HEK293T (cell line): Measurements from ENCODE around the gene FBXO31.

Experiments
- CTCF ChIA-PET: fragments of 350-600 bp; formaldehyde crosslinking; extraction: SDS; loops from one replicate; lab custom pipeline; 2021; ENCODE audit warnings: antibody characterized with exemption, inconsistent platforms; lab: Yijun Ruan, JAX
- POLR2A ChIA-PET: fragments of 350-600 bp; formaldehyde crosslinking; extraction: SDS; loops from one replicate; lab custom pipeline; 2020; ENCODE audit warnings: antibody characterized with exemption, inconsistent platforms; lab: Yijun Ruan, JAX
- DNase-seq: peaks from one replicate; pipeline ENCODE4 v3.0.0; 2012; ENCODE audit warnings: mixed read lengths; ENCODE audit errors: extremely low spot score
- ARNT ChIP-seq: fragments of 450-650 bp; IDR thresholded peaks from 2 replicates; pipeline ENCODE4 v1.6.1; 2017; ENCODE audit warnings: mild to moderate bottlenecking
- BHLHE40 ChIP-seq: fragments of 450-650 bp; IDR thresholded peaks from 2 replicates; pipeline ENCODE4 v1.6.1; 2016; ENCODE audit warnings: mild to moderate bottlenecking, moderate library complexity, borderline replicate concordance
- CTBP1 ChIP-seq: fragments of 450-650 bp; IDR thresholded peaks from 2 replicates; pipeline ENCODE4 v1.6.1; 2016; ENCODE audit warnings: borderline replicate concordance
- ELF4 ChIP-seq: fragments of 450-650 bp; IDR thresholded peaks from 2 replicates; pipeline ENCODE4 v1.6.1; 2017; ENCODE audit warnings: antibody characterized with exemption
- FOXA1 ChIP-seq: fragments of 450-650 bp; IDR thresholded peaks from 2 replicates; pipeline ENCODE4 v1.6.1; 2016; ENCODE audit warnings: mild to moderate bottlenecking
- FOXK2 ChIP-seq: fragments of 450-650 bp; IDR thresholded peaks from 2 replicates; pipeline ENCODE4 v1.6.1; 2016; ENCODE audit warnings: mild to moderate bottlenecking
- FOXM1 ChIP-seq: fragments of 450-650 bp; IDR thresholded peaks from 2 replicates; pipeline ENCODE4 v1.6.1; 2017; ENCODE audit warnings: mild to moderate bottlenecking, borderline replicate concordance
- HDGF ChIP-seq: fragments of 450-650 bp; IDR thresholded peaks from 2 replicates; pipeline ENCODE4 v1.6.1; 2017; ENCODE audit warnings: antibody characterized with exemption, borderline replicate concordance
- L3MBTL2 ChIP-seq: fragments of 450-650 bp; conservative IDR thresholded peaks from 2 replicates; pipeline ENCODE4 v1.6.1; 2016; ENCODE audit warnings: mild to moderate bottlenecking
- LEF1 ChIP-seq: fragments of 450-650 bp; IDR thresholded peaks from 2 replicates; pipeline ENCODE4 v1.6.1; 2017; ENCODE audit warnings: mild to moderate bottlenecking, borderline replicate concordance
- NFRKB ChIP-seq: fragments of 450-650 bp; IDR thresholded peaks from 2 replicates; pipeline ENCODE4 v1.6.1; 2016; ENCODE audit warnings: mild to moderate bottlenecking, moderate library complexity
- SP1 ChIP-seq: fragments of 450-650 bp; IDR thresholded peaks from 2 replicates; pipeline ENCODE4 v1.6.1; 2017
- SUZ12 ChIP-seq: fragments of 450-650 bp; IDR thresholded peaks from 2 replicates; pipeline ENCODE4 v1.6.1; 2016; ENCODE audit warnings: mild to moderate bottlenecking
- TARDBP ChIP-seq: fragments of 450-650 bp; IDR thresholded peaks from 2 replicates; pipeline ENCODE4 v1.6.1; 2016
- ZNF384 ChIP-seq: fragments of 450-650 bp; IDR thresholded peaks from 2 replicates; pipeline ENCODE4 v1.6.1; 2016
- TF ChIP-seq, protein P1 (sequence below): fragments of 450-650 bp; IDR thresholded peaks from 2 replicates; pipeline ENCODE4 v1.6.1; 2016

The FBXO31 gene

DNA sequence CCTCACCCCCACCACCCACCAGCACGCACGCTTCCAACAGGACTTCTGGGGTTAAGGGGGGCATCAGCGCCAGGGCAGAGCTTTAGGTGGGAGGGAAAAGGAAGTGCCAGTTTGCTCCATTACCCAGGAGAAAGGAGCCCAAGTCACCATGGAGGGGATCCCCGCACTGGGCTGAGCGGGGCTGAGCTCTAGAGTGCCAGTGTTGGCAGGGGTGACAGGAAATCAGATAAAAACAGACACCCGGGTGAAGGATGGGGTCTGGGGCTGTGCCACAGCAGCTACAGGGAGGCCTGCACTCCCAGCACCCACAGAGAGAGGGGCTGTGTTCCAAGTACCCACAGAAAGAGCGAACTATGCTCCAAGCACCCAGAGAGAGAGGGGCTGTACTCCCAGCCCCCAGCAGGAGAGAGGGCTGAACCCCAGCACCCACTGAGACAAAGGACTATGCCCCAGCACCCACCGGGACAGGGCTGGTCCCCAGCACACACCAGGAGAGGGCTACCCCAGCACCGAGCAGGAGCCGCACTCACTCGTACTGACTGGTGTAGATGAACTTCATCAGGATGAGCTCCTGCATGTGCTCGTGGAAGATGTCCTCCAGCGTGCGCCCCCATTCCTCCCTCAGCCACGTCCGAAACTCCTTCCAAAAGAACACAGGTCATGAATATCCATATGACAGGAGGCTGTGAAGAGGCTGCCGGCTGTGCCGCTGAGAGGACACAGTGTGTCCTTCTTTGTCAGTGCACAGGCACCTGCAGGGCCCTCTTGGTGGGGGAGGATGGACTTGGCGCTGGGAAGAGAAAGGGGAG is 47.7 kb downstream of the FBXO31 start:
- CTCF ChIA-PET, result no interaction called here
- no peak for DNase-seq
- POLR2A ChIA-PET, result no interaction called here
- TF ChIP-seq HDGF (no peak), FOXK2 (no peak), FOXA1 (no peak), L3MBTL2 (no peak), ZNF384 (no peak), SUZ12 (no peak), LEF1 (no peak), TARDBP (no peak)
- TF ChIP-seq, protein P1, sequence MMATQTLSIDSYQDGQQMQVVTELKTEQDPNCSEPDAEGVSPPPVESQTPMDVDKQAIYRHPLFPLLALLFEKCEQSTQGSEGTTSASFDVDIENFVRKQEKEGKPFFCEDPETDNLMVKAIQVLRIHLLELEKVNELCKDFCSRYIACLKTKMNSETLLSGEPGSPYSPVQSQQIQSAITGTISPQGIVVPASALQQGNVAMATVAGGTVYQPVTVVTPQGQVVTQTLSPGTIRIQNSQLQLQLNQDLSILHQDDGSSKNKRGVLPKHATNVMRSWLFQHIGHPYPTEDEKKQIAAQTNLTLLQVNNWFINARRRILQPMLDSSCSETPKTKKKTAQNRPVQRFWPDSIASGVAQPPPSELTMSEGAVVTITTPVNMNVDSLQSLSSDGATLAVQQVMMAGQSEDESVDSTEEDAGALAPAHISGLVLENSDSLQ, result no peak

DNA sequence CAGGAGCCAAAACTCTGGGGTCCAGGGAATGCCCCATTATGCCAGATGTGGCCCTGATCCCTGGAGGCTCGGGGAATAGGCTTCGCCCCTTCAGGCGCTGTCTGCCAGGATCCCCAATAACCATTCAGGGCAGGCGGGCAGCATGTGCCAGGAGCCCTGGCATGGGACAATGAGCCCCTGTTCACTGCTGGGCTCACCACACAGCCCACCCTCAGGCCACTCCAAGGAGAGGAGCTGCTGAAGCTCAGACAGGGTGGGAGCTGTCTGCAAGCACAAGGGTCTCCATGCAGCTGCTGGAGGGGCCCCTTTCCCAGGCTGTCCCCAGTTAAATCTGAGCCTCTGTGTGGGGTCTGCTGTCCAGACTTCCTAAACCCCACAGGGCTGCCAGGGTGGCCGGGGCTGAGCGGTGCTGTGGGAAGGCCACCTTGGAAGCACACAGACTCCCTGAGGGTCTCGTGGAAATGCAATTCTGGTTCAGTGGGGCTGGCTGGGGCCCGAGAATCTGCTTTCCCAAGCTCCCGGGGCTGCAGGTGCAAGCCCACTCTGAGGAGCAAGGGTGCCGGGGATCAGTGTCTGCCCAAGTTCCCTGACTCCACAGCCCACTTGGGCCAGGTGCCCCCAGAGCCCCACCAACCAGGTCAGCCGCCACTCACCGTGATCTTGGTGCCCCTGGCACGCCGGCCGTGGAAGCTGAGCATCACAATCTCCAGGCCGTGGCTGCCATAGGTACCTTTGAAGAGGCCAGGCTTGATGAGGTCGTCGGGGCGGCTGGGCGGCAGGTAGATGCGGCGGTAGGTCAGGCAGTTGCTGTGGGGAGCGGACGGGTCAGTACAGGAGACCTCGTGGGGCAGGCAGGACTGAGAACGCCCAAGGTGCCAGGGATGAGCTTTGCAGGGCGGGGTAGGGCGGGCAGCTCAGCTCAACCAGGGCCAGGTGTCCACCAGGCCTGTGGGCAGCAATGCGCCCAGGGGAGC is 48.6 kb downstream of the FBXO31 start:
- DNase-seq, result no peak
- POLR2A ChIA-PET, result no interaction called here
- TF ChIP-seq TARDBP (no peak), L3MBTL2 (no peak), LEF1 (no peak), CTBP1 (no peak), SUZ12 (no peak), ARNT (no peak), BHLHE40 (no peak), FOXA1 (no peak), FOXK2 (no peak)
- TF ChIP-seq, protein P1, result no peak
- CTCF ChIA-PET, result no interaction called here

DNA sequence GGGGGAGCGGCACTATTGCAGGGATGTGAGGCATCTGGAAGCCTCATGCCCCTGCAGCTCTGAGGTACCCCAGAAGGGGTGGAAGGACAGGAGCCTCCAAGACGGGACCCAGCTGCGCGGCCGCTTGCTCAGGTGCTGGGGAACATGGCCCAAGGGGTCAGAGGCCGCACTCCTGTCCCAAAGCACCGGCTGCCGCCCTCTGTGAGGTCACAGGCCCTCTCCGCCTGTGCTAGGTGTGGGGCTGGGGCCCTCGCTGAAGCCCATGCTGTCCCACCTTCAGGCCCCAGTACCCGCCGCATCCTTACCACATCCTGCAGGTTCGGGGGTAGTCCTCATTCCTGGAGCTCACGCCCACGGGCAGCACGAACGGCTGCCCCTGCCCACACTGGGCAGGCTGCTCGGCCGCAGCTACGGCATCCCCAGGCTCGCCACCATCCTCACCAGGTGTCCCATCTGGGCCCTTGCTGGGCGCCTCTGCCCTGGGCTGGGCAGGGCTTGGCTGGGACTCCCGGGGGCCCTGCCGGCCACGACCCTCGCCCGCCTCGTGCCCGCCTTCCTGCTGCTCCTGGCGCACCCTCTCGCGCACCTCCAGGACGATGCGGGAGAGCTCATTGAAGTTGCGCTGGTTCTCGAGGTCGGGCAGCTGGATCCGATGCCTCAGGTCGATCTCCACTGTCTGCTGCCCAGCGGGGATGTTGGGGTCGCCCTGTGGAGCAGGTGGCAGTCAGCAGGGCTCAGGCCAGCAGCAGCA is 49.8 kb downstream of the FBXO31 start:
- ChIA-PET POLR2A (interaction anchor here (1.8 kb wide), 1 partner anchor 16 kb away, joined by 12 read pairs; the partner anchor contains the start of gene C16orf95), CTCF (no interaction called here)
- TF ChIP-seq CTBP1 (no peak), NFRKB (no peak), FOXA1 (no peak), BHLHE40 (no peak), ARNT (no peak), SP1 (no peak), HDGF (no peak), SUZ12 (no peak), LEF1 (no peak), TARDBP (no peak)
- TF ChIP-seq, protein P1, result no peak
- DNase-seq, result no peak

DNA sequence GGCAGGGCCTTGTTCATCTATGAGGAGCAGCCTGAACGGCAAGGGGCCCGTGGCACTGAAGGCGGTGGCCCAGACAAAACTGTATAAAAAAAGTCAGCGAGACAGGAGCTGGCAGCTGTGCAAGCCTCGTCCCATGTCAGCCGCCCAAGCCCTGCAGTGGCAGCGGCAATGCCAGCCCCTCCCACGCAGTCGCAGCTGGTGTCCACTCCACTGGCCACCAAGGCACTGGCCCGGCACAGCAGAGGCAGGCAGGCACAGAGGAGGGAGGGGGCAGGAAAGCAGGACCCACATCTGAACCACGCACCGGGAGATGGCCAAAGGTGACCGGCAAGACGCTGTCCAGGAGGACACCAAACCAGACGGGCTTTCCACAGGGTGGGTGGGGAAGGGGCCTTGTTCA is 50.5 kb downstream of the FBXO31 start:
- CTCF ChIA-PET, result no interaction called here
- DNase-seq, result no peak
- POLR2A ChIA-PET, result interaction anchor here (1.8 kb wide), 1 partner anchor 15 kb away, joined by 12 read pairs; the partner anchor contains the start of gene C16orf95
- no peak for TF ChIP-seq SP1
- TF ChIP-seq BHLHE40, result no peak
- TF ChIP-seq L3MBTL2, result no peak
- no peak for TF ChIP-seq FOXM1
- TF ChIP-seq TARDBP, result no peak
- TF ChIP-seq NFRKB, result no peak
- TF ChIP-seq, protein P1, result no peak
- no peak for TF ChIP-seq FOXK2
- TF ChIP-seq HDGF, result no peak
- TF ChIP-seq CTBP1, result no peak
- TF ChIP-seq LEF1, result no peak
- no peak for TF ChIP-seq FOXA1
- TF ChIP-seq ELF4, result no peak
- TF ChIP-seq SUZ12, result no peak
- no peak for TF ChIP-seq ARNT
- TF ChIP-seq ZNF384, result no peak
